ENCODE results near the gene LCN15.

Gene LCN15

DNA sequence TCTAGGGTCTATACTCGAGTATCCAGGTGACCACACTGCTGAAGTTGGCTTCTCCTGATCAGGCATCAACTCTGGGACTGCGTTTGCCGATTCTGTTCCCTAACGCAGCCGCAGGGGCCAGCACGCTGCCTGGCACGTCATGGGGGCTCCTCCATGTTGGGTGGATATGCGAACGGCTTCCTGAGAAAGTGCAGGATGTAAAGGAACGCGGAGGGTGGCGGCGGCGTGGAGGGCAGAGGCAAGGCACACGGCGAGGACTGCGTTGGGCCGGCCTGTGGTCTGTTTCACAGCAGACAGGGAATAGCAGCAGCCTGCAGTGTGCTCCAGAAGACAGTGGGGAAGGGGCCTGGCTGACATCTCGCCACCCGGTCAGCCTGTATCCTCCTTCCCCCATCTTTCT lies 25.4 kb downstream of the LCN15 start:
- no peak for DNase-seq

GRCh38 chr9:136735812-136736480 lies 28.4 kb downstream of the LCN15 start:
- no peak for DNase-seq

- no peak for DNase-seq
Observed at GRCh38 chr9:136734837-136735496, 29.4 kb downstream of the LCN15 start.

DNA sequence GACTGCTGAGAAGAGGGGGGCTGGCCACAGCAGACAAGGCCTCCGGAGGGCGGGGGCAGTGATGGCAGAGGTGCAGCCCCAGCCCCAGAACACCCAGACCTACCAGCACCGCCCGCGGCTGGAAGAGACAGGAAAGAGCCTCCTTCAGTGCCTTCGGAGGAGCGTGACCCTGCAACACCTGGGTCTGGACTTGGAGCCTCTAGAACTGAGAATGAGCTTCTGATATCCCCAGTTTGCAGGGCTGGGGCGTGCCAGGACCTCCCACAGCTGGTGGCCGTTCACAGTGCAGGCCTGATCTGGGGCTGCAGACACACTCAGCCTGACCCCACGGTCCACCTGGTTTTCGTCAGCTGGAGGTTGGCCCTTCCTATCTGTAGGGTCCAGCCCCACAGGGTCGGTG lies 30.7 kb downstream of the LCN15 start:
- no peak for DNase-seq

DNA sequence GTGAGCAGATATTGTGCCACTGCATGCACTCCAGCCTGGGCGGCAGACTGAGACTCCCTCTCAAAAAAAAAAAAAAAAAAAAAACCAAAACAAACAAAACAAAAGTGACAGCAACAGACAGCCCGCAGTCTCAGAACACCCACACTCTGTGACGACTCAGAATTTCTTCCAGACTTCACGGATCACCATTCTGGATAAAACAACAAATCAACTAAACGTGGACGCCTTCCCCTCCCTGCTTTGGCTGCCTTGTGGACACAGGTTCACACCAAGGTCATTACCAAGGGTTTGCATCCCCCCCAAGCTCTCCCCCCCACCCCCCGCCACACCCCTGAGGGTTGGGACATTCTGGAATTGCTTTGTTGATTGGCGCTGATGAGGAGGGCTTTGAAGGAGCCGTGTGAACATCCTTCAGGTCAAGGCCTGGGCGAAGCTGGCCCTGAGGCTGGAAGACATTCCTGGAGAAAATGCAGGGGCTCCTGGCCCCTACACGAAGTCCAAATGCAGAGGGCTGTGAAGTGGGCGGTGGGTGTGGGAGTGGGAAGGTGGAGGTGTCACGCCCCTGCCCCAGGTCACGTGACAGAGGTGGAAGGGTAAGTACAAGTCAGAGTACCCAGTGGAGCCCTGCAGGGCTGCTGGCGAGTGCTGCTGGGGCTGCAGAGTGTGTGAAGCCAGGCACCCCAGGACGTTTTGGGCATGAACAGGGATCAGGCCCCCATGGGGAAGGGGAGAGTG lies 31.7 kb downstream of the LCN15 start:
- DNase-seq: no peak

DNA sequence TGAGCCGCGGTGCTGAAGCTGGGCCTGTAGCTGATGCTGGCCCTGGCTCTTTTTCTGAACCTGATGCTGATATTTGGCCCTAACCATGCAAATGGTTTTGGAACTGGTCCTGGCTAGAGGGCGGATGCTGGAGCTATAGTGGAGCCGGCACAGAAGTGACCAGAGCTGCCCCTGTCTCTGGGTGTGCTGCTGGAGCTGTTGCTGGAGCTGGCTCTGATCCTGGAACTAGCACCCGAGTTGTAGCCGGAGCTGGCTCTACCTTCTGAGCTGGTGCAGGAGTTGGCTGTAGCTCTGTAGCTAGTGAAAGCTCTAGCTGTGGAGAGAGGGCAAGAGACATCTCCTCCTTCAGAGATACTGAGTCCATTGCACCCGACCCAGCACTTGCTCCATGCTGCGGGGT lies 34.4 kb downstream of the LCN15 start:
- DNase-seq: no peak

DNA sequence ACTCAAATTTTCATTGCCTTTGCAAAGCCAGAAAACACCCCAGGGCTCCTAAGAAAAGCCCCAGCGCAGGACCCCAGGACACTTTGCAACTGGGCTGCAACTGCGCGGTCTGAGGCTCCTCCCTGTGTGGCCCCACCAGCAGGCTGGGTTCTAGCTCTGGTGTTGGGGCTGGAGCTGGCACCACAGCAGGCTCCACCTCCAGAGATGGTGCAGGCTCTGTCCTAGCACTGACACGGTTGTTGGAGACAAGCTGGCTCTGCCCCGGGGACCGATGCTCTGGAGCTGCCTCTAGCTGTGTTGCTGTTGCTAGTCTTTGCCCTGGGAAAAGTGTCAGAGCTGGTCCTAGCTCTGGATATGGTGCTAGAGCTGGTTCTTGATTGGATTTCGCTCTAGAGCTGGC lies 35.2 kb downstream of the LCN15 start:
- no peak for DNase-seq

DNA sequence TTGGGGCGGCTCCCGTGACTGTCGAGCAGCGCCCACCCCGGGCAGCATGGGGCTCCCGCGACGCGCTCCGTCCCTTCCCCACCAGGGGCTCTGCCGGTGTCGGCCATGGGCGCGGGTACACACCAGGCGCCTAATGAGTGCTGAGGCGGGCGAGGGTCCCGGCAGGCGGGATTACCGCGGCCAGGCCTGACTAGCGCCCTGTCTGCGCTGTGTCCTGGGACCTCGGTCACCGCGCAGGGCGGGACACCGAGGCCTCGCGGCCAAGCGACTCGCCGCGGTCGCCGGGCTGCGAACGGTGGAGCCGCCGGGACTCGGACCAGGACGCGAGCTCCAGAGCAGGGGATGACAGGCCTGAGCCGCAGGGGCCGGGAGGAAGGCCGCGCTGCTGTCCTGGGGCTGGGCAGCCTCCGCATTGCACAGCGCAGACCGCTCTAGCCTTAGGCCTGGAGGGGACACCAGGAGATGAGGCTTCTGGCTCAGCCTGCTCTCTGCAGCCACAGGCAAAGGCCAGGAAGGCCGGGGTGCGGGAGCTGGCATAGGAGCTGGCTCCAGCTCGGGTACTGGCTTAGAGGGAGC lies 35.7 kb downstream of the LCN15 start:
- no peak for DNase-seq

DNA sequence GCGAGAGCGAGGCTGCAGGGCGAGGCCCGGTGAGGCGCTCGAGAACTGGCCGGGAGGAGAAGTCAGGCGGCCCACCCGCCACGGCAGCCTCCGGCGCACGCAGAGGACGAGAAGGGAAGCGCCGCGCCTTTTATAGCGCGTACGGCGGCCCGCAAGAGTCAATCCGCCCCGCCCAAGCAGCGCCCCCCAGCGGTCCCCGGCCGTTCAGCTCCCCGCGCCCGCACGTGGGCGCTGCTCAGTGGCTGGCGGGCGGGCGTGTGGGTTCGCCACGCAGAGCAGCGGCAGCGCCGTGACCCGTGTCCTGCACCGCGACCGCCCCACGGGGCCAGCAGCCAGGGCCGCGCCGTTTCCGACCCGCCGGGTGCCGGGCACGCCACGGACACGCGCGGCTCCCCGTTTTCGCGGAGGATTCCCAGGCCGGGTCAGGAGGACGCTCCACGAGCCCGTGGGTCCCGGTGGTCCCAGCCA lies 36.2 kb downstream of the LCN15 start:
- DNase-seq: peak; percentile 91

GRCh38 chr9:136726631-136727191 lies 37.6 kb downstream of the LCN15 start:
- DNase-seq: peak; percentile 23

DNA sequence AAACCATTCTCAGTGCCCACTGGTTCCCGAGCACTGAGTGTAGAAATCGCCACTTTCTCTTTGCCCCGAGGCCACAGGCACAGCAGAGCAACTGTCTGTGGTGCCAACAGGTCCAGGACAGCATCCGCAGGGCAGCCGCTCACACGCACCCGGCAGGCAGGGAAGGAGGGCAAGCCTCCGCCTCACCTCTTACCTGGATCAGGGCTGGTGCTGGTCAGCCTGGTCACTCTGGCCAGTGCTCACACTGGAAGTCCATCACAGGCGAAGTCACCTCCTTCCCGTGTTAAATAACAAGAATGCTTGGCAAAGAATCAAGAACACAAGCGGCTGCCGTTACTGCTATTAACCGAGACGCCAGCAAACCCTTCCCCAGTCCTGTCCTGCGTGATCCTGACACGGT lies 38.2 kb downstream of the LCN15 start:
- DNase-seq: no peak

DNA sequence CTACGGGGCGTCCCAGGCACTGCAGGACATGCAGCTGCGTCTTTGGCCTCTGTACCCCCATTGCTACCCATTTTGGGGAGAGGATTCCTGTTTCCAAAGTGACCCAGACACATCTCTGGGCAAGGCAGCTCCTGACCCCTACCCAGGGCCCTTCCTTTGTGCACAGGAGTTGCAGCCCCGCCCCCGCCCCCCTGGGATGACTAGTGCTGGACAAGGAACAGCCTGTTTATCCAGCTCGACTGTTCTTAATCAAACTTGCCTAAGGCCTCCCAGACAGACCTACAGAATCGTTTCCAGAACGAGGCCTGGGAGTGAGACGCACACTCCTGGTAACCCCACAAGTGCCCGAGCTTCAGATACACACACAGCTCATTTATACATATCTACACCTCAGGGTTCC lies 38.7 kb downstream of the LCN15 start:
- DNase-seq: no peak

- no peak for DNase-seq
Observed at GRCh38 chr9:136724772-136725171, 39.5 kb downstream of the LCN15 start.

GRCh38 chr9:136723989-136724388 lies 40.3 kb downstream of the LCN15 start:
- no peak for DNase-seq

GRCh38 chr9:136723362-136723976 lies 40.8 kb downstream of the LCN15 start:
- no peak for DNase-seq

- no peak for DNase-seq
Observed at GRCh38 chr9:136722969-136723356, 41.4 kb downstream of the LCN15 start.

- no peak for DNase-seq
Observed at GRCh38 chr9:136722093-136722968, 42.0 kb downstream of the LCN15 start.

DNA sequence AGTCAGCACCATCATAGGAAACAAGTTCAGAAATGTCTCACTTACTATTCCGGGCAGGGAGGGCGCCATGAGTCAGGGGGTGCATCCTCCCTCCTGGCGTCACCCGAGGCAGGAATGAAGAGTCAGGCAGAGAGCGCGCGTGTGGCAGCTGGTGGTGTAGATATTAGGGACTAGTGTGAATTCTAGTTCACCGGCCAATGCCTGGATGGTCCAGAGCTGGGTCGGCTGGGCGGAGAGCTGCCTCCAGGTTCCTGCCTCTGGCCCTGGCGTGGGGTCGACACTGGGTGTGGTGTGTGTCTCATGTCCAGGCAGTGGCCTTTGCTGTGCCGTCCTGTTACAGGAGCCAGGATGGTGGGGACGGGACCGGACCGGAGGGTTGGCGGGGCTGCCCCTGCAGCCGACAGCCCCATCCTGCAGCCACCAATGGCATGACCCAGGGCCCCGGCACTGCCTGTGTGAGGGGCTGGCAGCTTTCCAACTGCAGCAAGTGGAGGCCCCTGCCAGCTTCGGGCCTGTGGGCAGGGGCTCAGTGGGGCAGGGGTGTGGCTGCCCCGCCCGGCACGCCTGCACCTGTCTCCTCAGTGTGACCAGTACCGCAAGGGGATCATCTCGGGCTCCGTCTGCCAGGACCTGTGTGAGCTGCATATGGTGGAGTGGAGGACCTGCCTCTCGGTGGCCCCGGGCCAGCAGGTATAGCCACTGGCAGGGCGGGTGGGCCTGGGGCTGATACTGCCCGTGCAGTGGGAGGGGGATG lies 42.8 kb downstream of the LCN15 start:
- no peak for DNase-seq

- DNase-seq: no peak
Observed at GRCh38 chr9:136720898-136721338, 43.4 kb downstream of the LCN15 start.

DNA sequence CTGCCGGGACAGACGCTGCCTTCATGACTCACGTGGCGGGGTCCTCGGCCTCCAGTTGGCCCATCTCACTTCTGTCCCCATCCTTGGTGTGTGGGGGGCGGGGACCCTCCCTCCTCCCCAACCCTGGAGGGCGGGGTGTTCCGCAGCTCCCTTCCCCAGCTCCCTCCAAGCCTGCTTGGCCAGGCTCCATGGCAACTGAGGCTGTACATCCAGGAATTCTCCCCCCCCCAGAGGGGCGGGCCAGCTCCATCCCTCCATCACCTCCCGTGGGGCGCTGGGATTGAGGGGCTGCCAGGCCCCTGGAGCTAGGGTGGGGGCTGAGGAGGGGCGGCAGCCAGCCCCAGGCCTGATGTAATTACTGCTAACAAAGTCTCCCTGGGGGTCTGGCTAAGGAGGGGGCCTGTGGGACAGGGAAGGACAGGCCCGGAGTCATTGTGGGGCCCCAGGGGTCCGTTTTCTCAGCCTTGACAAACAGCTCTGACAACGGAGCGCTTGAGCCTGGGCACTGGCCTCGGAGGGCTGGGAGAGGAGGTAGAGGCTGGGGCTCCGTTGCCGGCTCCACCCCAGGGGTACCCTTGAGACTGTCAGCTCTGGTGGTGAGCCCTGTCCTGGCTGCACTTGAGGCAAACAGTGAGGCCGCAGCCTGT lies 43.9 kb downstream of the LCN15 start:
- no peak for DNase-seq

All from activated T-cell treated with anti-CD3 and anti-CD28 coated beads for 4 hours (primary cell).